Esophagus squamous epithelium (tissue), 4 donors: ENCODE measurements around the gene POU2F1.

Experiments
- POLR2A ChIP-seq, 4 donors: fragments of 450-650 bp; IDR thresholded peaks; one replicate each; pipeline ENCODE4 v1.6.1; 2017; ENCODE audit warnings: antibody characterized with exemption in 4 of 4, mild to moderate bottlenecking in 4 of 4, moderate library complexity in 3 of 4
- TF ChIP-seq, protein P1 (sequence below), 6 experiments: fragments of 450-650 bp in 4 of 6; fragments of 200-600 bp in 2 of 6; sonication (generic) in 2 of 6; IDR thresholded peaks; one replicate each; pipeline ENCODE4 v1.5.1; 2016 to 2019; ENCODE audit warnings: antibody characterized with exemption in 6 of 6, mild to moderate bottlenecking in 4 of 6, moderate library complexity in 4 of 6

DNA sequence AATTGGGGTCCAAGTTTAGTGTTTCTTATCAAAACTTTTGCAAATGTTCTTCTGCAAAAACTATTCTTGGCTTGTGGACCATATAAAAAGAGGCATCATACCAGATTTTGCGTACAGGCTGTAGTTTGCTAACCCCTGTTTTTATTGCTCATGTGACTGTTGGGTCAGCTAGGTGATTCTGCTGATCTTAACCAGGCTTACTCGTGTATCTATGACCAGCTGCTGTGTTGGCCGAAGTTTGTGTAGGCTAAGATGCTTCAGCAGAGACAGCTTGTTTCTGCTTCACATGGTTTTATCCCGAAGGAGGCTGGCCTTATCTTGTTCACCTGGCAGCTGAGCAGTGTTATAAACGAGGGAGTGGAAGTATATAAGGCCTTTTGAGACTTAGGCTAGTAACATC, 38.2 kb downstream of the POU2F1 start:
- TF ChIP-seq, protein P1, sequence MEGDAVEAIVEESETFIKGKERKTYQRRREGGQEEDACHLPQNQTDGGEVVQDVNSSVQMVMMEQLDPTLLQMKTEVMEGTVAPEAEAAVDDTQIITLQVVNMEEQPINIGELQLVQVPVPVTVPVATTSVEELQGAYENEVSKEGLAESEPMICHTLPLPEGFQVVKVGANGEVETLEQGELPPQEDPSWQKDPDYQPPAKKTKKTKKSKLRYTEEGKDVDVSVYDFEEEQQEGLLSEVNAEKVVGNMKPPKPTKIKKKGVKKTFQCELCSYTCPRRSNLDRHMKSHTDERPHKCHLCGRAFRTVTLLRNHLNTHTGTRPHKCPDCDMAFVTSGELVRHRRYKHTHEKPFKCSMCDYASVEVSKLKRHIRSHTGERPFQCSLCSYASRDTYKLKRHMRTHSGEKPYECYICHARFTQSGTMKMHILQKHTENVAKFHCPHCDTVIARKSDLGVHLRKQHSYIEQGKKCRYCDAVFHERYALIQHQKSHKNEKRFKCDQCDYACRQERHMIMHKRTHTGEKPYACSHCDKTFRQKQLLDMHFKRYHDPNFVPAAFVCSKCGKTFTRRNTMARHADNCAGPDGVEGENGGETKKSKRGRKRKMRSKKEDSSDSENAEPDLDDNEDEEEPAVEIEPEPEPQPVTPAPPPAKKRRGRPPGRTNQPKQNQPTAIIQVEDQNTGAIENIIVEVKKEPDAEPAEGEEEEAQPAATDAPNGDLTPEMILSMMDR (IDR thresholded peaks at IDR 0.05) = no peak
- TF ChIP-seq POLR2A (IDR thresholded peaks at IDR 0.05) = no peak
